GM21619 (cell line): Measurements from ENCODE around the gene CYP2S1.
"Not testable (repeated sequence)": the region's sequence is repeated elsewhere in the genome, so short reads cannot be mapped to it uniquely, and the experiment has no call there.

Experiments
- ATAC-seq: cut with Tn5 transposase; IDR thresholded peaks from one replicate; pipeline ENCODE4 v1.9.1; 2021; ENCODE audit not compliant: unreplicated experiment

The CYP2S1 gene

GRCh38 chr19:41193430-41194156 is 574 bp downstream of the CYP2S1 start:
- no peak for ATAC-seq

DNA sequence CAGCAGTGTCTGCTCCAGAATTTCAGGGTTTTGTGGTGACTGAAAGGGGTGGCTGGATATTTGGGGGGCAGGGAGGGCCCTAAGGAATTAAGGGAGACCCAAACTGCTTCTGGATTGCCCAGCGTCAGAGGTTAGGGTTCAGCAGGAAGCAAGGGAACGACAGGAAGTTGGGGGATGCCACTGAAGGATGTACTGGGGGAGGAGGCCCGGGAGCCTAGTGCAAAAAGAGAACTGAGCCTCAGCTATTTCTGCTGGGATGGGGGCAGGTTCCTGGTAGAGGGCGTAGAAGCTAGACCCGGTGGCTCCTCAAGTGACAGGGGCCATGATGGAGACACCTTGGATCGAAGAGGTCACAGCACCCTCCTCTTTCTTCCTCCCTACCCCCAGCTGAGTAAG is 1.1 kb downstream of the CYP2S1 start:
- no peak for ATAC-seq

DNA sequence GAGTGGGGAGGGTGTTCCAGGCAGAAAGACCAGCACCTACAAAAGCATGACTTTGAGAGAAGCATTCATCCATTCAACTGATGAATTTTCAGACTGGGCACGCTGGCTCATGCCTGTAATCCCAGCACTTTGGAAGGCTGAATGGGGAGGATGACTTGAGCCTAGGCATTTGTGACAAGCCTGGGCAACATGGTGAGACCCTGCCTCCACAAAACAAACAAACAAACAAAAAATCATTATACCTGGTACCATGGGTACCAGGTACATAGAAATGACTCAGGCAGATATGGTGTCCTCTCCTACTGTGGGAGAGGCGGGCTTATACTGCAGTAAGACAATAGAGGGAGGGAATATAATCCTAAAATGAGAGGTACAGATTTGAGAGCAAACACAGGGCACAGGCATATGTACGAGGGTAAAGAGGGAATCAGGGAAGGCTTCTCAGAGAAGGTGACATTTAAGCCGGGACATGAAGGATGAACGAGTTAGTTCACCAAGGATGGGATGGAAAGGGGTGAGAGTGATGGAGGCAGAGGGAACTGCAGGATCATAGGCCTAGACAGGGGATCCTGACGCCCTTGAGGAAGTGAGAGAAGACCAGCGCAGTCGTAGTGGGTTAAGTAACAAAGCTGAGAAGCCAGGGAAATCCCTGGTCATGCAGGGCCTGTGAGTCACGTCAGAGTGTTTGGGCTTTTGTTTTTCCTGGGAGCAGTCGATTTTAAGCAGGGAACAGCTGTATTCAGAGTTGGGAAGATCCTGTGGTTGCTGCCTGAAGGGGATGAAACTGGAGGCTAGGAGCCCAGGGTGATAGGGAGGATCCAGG is 2.9 kb downstream of the CYP2S1 start:
- ATAC-seq: no peak

DNA sequence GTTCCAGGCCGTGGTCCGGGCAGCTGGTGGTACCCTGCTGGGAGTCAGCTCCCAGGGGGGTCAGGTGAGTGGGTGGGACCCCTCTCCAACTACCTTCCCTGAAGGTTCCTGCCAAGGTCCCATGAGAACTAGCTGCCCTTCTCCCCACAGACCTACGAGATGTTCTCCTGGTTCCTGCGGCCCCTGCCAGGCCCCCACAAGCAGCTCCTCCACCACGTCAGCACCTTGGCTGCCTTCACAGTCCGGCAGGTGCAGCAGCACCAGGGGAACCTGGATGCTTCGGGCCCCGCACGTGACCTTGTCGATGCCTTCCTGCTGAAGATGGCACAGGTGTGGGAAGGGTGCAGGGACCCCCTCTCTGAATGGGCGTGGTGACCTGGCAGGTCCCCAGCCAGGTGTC is 5.5 kb downstream of the CYP2S1 start:
- ATAC-seq: no peak

- no peak for ATAC-seq
Observed at GRCh38 chr19:41203371-41203770, 10.4 kb downstream of the CYP2S1 start.

GRCh38 chr19:41204338-41204737 is 11.3 kb downstream of the CYP2S1 start:
- not testable (repeated sequence) for ATAC-seq

- ATAC-seq: no peak
Observed at GRCh38 chr19:41205995-41206394, 13.0 kb downstream of the CYP2S1 start.

DNA sequence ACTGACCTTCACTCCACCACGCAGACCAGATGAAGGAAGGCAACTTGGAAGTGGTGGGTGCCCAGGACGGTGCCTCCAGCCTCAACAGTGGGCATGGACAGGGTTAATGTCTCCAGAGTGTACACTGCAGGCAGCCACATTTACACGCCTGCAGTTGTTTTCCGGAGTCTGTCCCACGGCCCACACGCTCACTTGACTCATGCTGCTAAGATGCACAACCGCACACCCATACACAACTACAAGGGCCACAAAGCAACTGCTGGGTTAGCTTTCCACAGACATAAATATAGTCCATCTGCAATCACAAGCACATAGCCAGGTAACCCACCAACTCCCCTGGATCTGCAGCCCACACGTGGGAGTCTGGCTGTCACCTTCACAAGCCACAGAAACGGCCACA is 13.4 kb downstream of the CYP2S1 start:
- no peak for ATAC-seq

- ATAC-seq: no peak
Observed at GRCh38 chr19:41206926-41207750, 14.1 kb downstream of the CYP2S1 start.

DNA sequence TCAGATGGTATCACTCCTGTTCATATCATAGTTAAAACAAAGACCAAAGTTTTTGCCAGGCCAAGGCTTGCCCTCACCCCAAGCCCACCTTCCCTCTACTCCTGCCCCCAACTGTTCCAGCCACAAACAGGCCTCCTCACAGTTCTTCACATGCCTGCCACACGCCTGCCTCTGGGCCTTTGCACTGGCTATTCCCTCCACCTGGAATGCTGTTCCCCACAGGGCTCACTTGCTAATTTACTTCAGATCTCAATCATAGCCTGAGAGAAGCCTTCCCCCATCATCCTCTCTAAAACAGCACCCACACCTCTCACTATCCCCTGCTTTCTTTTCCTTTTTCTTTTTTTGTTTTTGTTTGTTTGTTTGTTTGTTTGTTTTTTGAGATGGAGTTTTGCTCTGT is 21.1 kb downstream of the CYP2S1 start:
- no peak for ATAC-seq

- no peak for ATAC-seq
Observed at GRCh38 chr19:41217741-41218140, 24.7 kb downstream of the CYP2S1 start.

DNA sequence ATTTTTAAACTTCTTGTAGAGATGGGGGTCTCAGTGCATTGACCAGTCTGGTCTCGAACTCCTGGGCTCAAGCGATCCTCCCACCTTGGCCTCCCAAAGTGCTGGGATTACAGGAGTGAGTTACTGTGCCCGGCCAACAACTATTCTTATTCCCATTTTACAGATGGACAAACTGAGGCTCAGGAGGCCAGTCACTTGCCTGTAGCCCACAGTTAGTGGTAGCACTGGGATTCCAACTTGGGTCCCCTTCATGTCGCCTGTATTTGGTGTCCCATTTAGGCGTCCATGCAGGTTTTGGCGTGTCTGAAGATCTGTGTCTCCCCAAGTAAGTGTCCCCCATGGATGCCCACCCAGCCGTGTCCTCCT is 25.2 kb downstream of the CYP2S1 start:
- no peak for ATAC-seq

- ATAC-seq: no peak
Observed at GRCh38 chr19:41218615-41219507, 25.8 kb downstream of the CYP2S1 start, which contains the start of gene AXL. AXL (plus strand) TSS chr19:41219223; CDS start chr19:41219393, 170 bp downstream.

DNA sequence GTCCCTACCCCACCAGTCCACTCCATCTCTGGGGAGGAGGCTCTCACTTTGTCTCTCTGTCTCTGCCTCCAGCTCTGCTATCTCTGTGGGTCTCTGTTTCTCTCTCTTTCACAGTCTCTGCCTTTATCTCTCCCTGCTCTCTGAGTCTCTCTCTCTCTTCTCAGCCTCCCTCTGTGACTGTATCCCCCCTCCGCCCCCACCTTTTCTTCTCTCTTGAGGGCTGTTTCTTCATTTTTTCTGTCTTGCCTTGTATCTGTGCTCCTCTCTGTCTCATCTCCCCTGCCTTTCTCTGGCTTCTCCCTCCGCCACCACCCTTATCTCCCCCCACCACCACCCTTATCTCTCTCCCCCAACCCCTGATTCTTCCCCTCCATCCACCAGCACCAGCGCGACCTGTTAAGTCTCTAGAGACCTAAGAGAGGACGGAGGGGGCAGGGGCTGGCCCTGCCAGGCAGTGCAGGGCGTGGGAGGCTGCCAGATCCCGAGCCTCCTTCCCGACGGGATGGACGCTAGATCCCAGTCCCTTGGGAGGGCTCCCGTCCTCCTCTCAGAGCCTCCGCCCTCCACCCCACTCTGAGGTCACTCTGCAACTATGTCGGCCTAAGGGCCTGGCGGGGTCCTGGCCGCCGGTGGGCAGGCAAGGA is 27.0 kb downstream of the CYP2S1 start:
- no peak for ATAC-seq

GRCh38 chr19:41220811-41221210 is 27.8 kb downstream of the CYP2S1 start:
- ATAC-seq: no peak

- ATAC-seq: no peak
Observed at GRCh38 chr19:41221514-41222205, 28.6 kb downstream of the CYP2S1 start.

- ATAC-seq: no peak
Observed at GRCh38 chr19:41222240-41222639, 29.2 kb downstream of the CYP2S1 start.

GRCh38 chr19:41223431-41224234 is 30.6 kb downstream of the CYP2S1 start:
- no peak for ATAC-seq

DNA sequence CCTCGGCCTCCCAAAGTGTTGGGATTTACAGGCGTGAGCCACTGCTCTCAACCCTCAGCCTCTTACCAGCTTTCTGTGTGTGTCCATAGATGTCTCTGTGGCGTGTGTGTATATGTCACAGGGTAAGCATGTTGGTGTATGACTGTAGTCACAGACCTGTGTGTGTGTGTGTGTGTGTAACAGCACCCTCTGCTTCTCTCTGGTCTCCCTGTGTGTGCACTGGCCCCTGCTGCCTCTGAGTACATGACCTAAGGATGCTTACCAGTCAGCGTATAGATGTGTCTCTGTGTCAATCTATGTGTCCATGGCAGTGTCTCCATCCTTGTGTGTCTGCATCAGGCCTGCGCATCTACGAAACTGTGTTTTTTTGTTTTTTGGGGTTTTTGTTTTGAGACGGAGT is 31.6 kb downstream of the CYP2S1 start:
- no peak for ATAC-seq
